HG03469 (cell line): ENCODE results near the gene XRN1.
"Not testable (repeated sequence)": the region's sequence is repeated elsewhere in the genome, so short reads cannot be mapped to it uniquely, and the experiment has no call there.

Experiments used
- ATAC-seq: cut with Tn5 transposase; IDR thresholded peaks from one replicate; pipeline ENCODE4 v1.9.1; 2021; ENCODE audit warnings: mild to moderate bottlenecking, moderate library complexity, moderate number of reproducible peaks; ENCODE audit not compliant: unreplicated experiment

Gene XRN1

GRCh38 chr3:142447852-142448823 is at the start of gene XRN1:
XRN1 (minus strand) TSS chr3:142448037; CDS start chr3:142447944, 93 bp downstream.
- peak; percentile 56 for ATAC-seq

- no peak for ATAC-seq
These were observed 47.3 kb upstream of the XRN1 start for GRCh38 chr3:142495103-142495502.

GRCh38 chr3:142492184-142492583 is 44.3 kb upstream of the XRN1 start:
- no peak for ATAC-seq

- no peak for ATAC-seq
These were observed 41.9 kb upstream of the XRN1 start for GRCh38 chr3:142489572-142490323.

GRCh38 chr3:142484912-142485435 is 37.1 kb upstream of the XRN1 start:
- no peak for ATAC-seq

GRCh38 chr3:142481196-142481595 is 33.4 kb upstream of the XRN1 start:
- ATAC-seq: no peak

- no peak for ATAC-seq
These were observed 23.0 kb upstream of the XRN1 start for GRCh38 chr3:142470826-142471225.

GRCh38 chr3:142468456-142468855 is 20.6 kb upstream of the XRN1 start:
- no peak for ATAC-seq

GRCh38 chr3:142467768-142468167 is 19.9 kb upstream of the XRN1 start:
- no peak for ATAC-seq

GRCh38 chr3:142460689-142461088 is 12.9 kb upstream of the XRN1 start:
- no peak for ATAC-seq

- ATAC-seq: no peak
These were observed 12.1 kb upstream of the XRN1 start for GRCh38 chr3:142459929-142460328.

GRCh38 chr3:142459096-142459495 is 11.3 kb upstream of the XRN1 start:
- no peak for ATAC-seq

- ATAC-seq: no peak
These were observed 3.0 kb upstream of the XRN1 start for GRCh38 chr3:142450881-142451280.

- ATAC-seq: no peak
These were observed 2.4 kb upstream of the XRN1 start for GRCh38 chr3:142450189-142450588.

GRCh38 chr3:142447301-142447851 is 461 bp downstream of the XRN1 start:
- peak; percentile 8 for ATAC-seq

- ATAC-seq: peak; percentile 51
These were observed 2.0 kb downstream of the XRN1 start for GRCh38 chr3:142445816-142446254.

GRCh38 chr3:142444343-142444742 is 3.5 kb downstream of the XRN1 start:
- no peak for ATAC-seq

- ATAC-seq: not testable (repeated sequence)
These were observed 4.8 kb downstream of the XRN1 start for GRCh38 chr3:142443060-142443459.

- not testable (repeated sequence) for ATAC-seq
These were observed 8.2 kb downstream of the XRN1 start for GRCh38 chr3:142439499-142440220.

- not testable (repeated sequence) for ATAC-seq
These were observed 9.7 kb downstream of the XRN1 start for GRCh38 chr3:142438096-142438495.
